ENCODE measurements around the gene CDC7.
"Not testable (repeated sequence)": the region's sequence is repeated elsewhere in the genome, so short reads cannot be mapped to it uniquely, and the experiment has no call there.

Gene CDC7

DNA sequence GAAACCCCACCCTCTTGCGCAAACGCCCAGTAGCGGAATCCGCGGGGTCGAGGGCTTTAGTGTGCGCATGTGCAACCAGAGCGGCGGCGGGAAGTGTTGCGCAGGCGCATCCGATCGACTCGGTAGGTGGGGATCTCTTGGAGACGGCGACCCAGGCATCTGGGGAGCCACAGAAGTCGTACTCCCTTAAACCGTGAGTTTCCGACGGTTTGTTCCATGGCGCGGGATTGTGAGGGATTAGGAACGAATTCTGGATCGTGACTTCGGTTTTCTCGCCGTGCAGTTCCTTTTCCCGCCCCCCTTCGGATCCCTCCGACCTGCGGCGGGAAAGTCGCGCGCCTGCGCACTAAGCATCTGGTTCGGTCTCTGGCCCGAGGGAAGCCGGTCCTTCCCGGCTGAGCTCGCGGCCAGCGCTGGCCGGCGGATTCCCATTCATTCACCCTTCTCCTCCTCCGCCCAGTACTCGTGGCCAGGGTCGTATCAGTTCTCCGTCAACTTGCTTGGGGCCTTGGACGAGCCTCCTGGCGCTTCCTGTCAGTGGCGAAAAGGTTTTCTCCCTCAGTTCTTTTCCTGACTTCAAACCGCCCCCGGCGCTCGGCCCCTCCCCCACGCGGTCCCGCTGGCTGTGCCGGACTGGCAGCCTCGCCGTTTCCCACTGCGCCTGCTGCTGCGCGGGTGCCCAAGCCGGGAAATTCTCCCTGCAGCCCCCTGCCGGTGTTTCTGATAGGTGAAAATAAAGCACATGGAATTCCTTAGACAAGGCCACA is at the start of gene CDC7:
Gene CDC7 (plus strand): TSS at position 96 of the 767 bp plus-strand sequence. CDS start 866 bp downstream, outside the sequence.
- DNase-seq (ENCODE audit: low read depth in 2 of 2), result peak; percentile 81 to 89

GRCh38 chr1:91454136-91454535 is 46.5 kb upstream of the CDC7 start:
- no peak for DNase-seq (ENCODE audit: low read depth in 2 of 2)

DNA sequence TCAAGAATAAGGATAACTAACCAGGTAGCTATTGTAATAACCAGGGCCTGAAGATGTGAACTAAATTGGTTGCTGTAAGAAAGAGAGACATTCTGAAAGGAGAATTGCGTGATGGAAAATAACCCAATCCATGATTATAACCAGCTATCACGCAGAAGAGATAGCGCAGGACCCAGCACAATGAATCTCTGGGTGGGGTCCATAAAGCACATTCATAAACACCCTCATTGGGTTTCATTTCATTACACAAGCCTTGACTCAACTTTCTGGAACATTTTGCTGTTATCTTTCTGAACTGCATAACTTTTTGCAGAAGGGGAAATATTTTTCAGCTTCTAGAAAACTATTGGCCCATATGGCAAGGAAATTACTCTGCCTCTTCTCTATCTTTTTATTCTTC is 45.3 kb upstream of the CDC7 start:
- DNase-seq (ENCODE audit: low read depth in 2 of 2), result no peak

DNA sequence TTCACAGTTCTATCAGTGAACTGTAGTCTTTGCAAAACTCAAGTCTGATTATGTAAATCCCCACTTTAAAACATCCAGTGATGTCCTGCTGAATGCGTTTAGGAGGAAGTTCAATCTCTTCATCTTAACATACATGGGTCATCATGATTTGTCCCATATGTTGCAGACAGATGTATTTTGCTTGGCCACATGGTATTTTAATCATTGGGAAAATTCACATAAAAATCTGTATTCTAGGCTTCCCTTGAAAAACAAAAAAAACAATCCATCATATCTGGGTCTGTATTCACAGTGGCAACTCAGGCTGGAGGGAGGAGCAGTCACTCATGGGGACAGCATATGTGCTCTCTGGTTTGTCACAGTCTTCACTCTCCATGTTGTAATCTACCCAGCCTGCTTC is 44.8 kb upstream of the CDC7 start:
- DNase-seq (ENCODE audit: low read depth in 2 of 2), result no peak

GRCh38 chr1:91465350-91465749 is 35.3 kb upstream of the CDC7 start:
- not testable (repeated sequence) for DNase-seq (ENCODE audit: low read depth in 2 of 2)

DNA sequence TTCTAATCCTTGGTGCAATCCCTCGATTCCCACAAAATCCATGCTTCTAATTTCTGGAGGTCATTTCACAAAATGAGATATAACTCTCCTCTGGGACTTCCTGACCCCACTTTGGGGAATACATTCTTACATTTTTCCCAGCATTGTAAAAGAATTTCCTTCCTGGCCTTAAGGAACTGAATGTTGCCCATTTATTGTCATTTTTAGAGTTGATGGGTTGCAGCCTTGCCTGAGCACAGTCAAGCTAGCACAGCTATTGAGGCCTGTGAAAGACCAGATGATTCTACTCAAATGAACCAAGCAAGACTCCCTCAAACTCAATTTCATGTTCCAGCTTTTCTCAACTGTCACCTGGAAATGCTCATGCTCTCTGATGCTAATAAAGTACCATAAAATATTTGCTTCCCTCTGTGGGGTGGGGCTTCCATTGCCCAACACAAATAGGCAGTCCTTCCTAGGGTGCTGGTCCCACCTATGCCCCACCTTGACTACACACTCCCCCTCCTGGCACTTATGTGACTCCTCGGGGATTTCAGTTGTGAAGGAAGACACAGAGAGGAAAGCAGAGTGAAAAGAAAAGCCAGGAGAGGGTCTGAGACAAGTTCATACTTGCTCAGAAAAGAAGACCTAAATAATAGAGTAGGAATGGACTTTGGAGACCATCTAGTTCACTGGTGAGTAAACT is 24.0 kb upstream of the CDC7 start:
- DNase-seq (ENCODE audit: low read depth in 2 of 2), result no peak

GRCh38 chr1:91487469-91487868 is 13.2 kb upstream of the CDC7 start:
- no peak for DNase-seq (ENCODE audit: low read depth in 2 of 2)

- DNase-seq (ENCODE audit: low read depth in 2 of 2), result no peak
Measured at GRCh38 chr1:91490501-91490900, 10.2 kb upstream of the CDC7 start.

DNA sequence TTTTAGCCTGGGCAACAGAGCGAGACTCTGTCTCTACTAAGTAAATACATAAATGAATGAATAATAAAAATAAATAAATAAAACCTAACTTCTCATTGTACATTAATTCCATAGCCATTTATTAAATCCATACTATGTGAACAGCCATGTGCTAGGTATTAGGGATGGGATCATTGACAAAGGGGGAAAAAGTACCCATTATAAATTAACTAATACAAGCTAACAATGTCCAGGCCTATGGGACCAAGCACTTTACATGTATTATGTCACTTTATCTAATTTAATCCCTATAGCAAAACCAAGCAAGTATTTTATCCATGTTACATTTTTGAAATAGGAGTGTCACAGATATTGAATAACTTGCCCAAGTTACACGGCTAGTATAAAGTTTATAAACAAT is 2.6 kb upstream of the CDC7 start:
- no peak for DNase-seq (ENCODE audit: low read depth in 2 of 2)

DNA sequence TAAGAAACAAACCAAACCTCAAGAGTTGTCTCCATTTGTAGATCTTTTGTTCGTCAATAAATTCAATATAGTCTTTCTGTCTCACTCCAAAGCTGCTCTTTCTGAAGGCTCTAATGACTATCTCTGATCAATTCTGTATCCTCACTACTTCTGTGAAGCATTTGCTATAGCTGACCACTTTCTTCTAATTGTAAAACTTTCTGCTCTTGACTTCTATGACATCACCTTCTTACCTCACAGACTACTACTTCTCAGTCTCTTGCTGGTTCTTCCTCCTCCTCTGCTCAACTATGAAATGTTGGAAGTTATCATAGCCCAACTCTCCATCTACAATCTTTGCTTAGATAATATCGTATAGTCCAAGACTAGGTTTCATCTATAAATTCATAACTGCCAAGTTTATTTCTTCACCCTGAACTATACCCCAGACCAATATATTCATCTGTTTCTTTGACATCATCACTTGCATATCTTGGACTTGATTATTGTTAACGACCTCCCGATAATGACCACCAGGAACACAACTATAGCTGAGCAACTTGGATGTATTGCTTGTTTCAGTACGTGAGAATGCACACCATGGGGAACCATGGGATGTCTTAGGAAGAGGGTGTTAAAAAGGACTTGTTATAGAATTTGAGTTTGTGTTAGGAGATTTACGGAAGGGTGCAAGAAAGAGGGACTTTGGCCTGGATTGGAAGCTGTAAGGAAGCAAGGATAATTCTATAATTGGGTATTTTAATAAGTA is 2.0 kb upstream of the CDC7 start:
- DNase-seq (ENCODE audit: low read depth in 2 of 2), result no peak

- no peak for DNase-seq (ENCODE audit: low read depth in 2 of 2)
Measured at GRCh38 chr1:91499346-91499745, 1.3 kb upstream of the CDC7 start.

GRCh38 chr1:91499904-91500755 is 521 bp upstream of the CDC7 start:
- DNase-seq (ENCODE audit: low read depth in 2 of 2), result no peak

- DNase-seq (ENCODE audit: low read depth in 2 of 2), result no peak
Measured at GRCh38 chr1:91501523-91501851, 836 bp downstream of the CDC7 start.

DNA sequence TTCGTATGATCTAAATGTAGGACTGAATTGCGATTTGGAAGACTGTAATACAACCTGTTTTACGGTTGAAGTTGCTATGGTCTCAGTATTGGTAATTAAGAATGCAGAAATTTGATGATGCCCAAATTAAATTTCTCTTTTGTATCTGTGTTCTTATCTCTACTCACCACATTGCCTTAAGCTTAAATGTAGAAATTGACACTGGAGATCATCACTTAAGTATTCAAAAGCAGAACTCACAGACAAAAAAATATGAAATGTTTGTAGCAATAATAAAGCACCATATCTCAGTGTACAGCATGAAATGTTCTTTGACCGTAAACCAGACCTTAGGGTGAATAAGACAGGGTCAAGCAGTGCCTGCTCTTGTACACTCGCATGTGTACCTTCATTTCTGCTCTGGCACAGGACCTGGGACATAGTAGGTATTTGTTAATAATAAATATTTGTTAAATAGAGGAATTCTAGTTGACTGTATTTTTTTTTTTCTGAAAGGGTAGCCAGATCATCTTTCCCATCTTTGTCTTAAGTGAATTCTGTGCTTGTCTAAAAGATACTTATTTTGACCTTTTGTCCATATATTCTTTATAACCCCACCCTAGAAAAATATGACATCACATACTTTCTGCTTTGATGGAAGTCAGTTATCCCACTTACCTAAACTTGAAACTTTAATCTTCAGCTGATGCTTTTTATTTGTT is 1.5 kb downstream of the CDC7 start:
- DNase-seq (ENCODE audit: low read depth in 2 of 2), result no peak

- DNase-seq (ENCODE audit: low read depth in 2 of 2), result no peak
Measured at GRCh38 chr1:91502672-91503184, 2.1 kb downstream of the CDC7 start.

DNA sequence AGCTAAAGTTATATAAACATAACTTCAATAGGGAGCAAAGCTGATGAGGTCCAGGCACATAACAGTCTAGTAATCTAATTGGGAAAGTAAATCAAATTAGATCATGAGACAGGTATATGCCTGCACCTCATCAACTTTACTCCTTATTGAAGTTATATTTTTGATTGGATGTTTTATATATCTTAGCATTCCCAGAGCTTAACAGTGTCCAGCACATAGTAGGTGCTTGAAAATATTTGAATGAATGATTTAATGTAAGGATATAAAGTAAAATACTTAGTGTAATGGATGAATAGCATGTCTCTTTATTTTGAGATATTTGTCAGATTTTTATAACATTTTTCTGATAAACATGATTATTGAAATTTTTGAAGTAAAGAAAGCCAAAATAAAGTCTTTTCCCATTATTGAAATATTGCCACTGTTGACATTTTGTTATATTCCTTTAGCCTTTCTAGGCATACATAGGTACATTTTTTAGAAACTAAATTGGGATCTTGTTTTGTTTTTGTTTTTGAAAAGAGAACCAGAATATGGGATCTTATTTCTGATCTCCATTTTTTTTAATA is 2.8 kb downstream of the CDC7 start:
- no peak for DNase-seq (ENCODE audit: low read depth in 2 of 2)

DNA sequence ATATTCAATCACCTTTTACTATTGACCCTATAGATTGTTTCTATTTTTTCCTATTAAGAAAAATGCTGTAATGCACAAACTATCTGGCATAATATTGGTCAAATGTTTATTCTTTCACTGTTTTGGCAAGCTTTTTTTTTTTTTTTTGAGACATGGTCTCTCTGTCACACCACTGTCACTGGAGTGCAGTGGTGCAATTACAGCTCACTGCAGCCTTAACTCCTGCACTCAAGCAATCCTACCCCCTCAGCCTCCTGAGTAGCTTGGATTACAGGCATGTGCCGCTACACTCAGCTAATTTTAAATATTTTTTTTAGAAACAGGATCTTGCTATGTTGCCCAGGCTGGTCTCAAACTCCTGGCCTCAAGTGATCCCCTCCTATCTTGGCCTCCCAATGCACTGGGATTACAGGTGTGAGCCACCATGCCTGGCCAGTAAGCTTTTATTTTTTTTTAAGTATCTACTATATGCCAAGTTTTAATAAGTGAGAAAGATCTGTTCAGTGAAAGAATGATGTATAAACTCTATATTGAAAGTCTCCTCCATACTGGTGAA is 3.4 kb downstream of the CDC7 start:
- no peak for DNase-seq (ENCODE audit: low read depth in 2 of 2)

GRCh38 chr1:91505086-91505485 is 4.4 kb downstream of the CDC7 start:
- DNase-seq (ENCODE audit: low read depth in 2 of 2), result no peak

GRCh38 chr1:91506071-91506470 is 5.4 kb downstream of the CDC7 start:
- DNase-seq (ENCODE audit: low read depth in 2 of 2), result no peak

DNA sequence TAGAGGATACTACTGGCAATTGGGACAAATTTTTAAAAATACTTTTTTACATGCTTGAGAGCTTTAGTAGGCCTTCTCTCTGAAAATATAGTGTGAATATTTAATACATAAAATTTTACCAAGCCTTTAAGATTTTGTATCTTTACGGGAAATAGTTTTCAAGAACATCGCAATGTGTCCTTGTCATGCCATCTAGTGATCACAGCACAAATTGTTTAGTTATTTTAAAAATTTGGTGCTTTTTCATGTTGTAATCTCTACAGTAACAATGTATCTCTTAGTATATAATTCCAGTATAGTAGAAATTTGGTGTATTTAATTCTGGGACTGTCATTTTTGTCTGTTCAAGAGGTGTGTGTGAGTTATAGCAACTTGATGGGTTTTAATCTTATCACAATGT is 6.7 kb downstream of the CDC7 start:
- DNase-seq (ENCODE audit: low read depth in 2 of 2), result no peak
